Motor neuron (in vitro differentiated cells): Measurements from ENCODE around the gene CTNNA2. TPM values are rescaled to one million over a fixed set of nuclear protein-coding genes. Genes with fewer than 3 reads are reported as not detected.
A peak's percentile ranks its signal among the peaks of the same experiment; 100 is the strongest.

Experiments used
- ATAC-seq, 8 experiments: fragments of 200-7000 bp; cut with Tn5 transposase; replicated peaks in 6 of 8; 2 replicates each; pipeline ENCODE4 v1.8.0; 2021; ENCODE audit warnings: mild to moderate bottlenecking in 8 of 8, moderate library complexity in 8 of 8
- H3K27ac ChIP-seq, 2 donors: fragments of 250-450 bp; sonication (Bioruptor Pico); 2 replicates each; pipeline ENCODE4 v1.9.0; 2021; ENCODE audit warnings: antibody characterized with exemption in 2 of 2, mild to moderate bottlenecking in 2 of 2, moderate library complexity in 1 of 2
- H3K4me1 ChIP-seq, 2 donors: fragments of 250-450 bp; sonication (Bioruptor Pico); replicated peaks in 1 of 2; 2 replicates each; pipeline ENCODE4 v1.6.1; 2021; ENCODE audit warnings: antibody characterized with exemption in 2 of 2, mild to moderate bottlenecking in 2 of 2, moderate library complexity in 1 of 2
- H3K4me3 ChIP-seq, 5 donors: fragments of 250-450 bp; sonication (Bioruptor Pico); 2 replicates each; pipeline ENCODE4 v1.9.0; 2021; ENCODE audit warnings: antibody characterized with exemption in 5 of 5, mild to moderate bottlenecking in 5 of 5, moderate library complexity in 4 of 5
- WGBS, 10 experiments: fragments of 450-650 bp; shearing (Covaris generic); methylation state at CpG; one replicate each; pipeline ENCODE4 v1.0.0; 2022; 5-methylcytosine and 5-hydroxymethylcytosine counted together
- in situ Hi-C, 9 experiments: fragments of 400-800 bp; cut with MboI; loops; one replicate each; pipeline ENCODE4 v1.15.0; 2021; ENCODE audit warnings: low sequenced_read_pairs in 9 of 9, low pct_unique_long_range_greater_than_20kb in 2 of 9; ENCODE audit not compliant: unreplicated experiment in 9 of 9
- total RNA-seq, 8 experiments: library from RNA; unstranded; fragments of 300-600 nt; gene quantifications; 2 replicates each; pipeline versions ENCODE4 v1.2.3 to v1.2.4, GENCODE V29; 2022

CTNNA2 gene
- total RNA-seq, 8 experiments from 2014 or later: 0.81 to 127 (median 56.5) TPM

GRCh38 chr2:80151651-80152050 is 638.8 kb downstream of the CTNNA2 start:
- H3K27ac ChIP-seq: no peak overlapping the region
- ATAC-seq: no peak
- no peak overlapping the region for H3K4me3 ChIP-seq
- H3K4me1 ChIP-seq: no peaks in the 10 kb centered on the region
- WGBS, 10 experiments: 0 to 100% (median 84%) methylated on average over 1 to 3 of the region's 3 CpGs; no CpG with 5 or more reads in 1 of the 10 experiments
- in situ Hi-C loops: no loop called here

GRCh38 chr2:80153151-80153550 is 640.3 kb downstream of the CTNNA2 start:
- WGBS, 10 experiments: 0 to 100% (median 87%) methylated on average over 1 to 4 of the region's 4 CpGs; no CpG with 5 or more reads in 2 of the 10 experiments
- ATAC-seq: no peak

GRCh38 chr2:80153768-80154167 is 640.9 kb downstream of the CTNNA2 start:
- H3K4me3 ChIP-seq: no peak overlapping the region
- no peak overlapping the region for H3K27ac ChIP-seq
- in situ Hi-C loops: no loop called here
- H3K4me1 ChIP-seq: no peaks in the 10 kb centered on the region
- no peak for ATAC-seq

More at GRCh38 chr2:80153151-80153550, 640.3 kb downstream of the CTNNA2 start:
- Histone ChIP-seq H3K4me1 (no peaks in the 10 kb centered on the region), H3K27ac (no peak overlapping the region), H3K4me3 (no peak overlapping the region)
- in situ Hi-C loops: no loop called here

- in situ Hi-C loops: no loop called here
- no peak overlapping the region for H3K4me3 ChIP-seq
- ATAC-seq: no peak
- WGBS, 10 experiments: 37 to 100% (median 72%) methylated on average over 2 to 7 of the region's 7 CpGs; no CpG with 5 or more reads in 1 of the 10 experiments
- H3K4me1 ChIP-seq: no peaks in the 10 kb centered on the region
- H3K27ac ChIP-seq: no peak overlapping the region
Measured at GRCh38 chr2:80154231-80154915, 641.5 kb downstream of the CTNNA2 start.

GRCh38 chr2:80164375-80164774 is 651.5 kb downstream of the CTNNA2 start:
- in situ Hi-C loops: no loop called here
- Histone ChIP-seq H3K4me3 (no peak overlapping the region), H3K27ac (no peak overlapping the region), H3K4me1 (peaks cover 8 to 10% of the 10 kb centered on the region in 2 donors)
- ATAC-seq: no peak
- 0 to 59% (median 18%) methylated on average over 1 of the region's 1 CpG; no CpG with 5 or more reads in 4 of the 10 experiments for WGBS, 10 experiments

GRCh38 chr2:80166483-80167171 is 653.8 kb downstream of the CTNNA2 start:
- WGBS, 10 experiments: 0 to 70% (median 43%) methylated on average over 1 to 3 of the region's 3 CpGs; no CpG with 5 or more reads in 3 of the 10 experiments
- peaks cover 8 to 10% of the 10 kb centered on the region in 2 donors for H3K4me1 ChIP-seq
- peak in 4 of 8 experiments; percentile 45 to 97 (median 80) for ATAC-seq
- peak overlapping the region in 1 of 2 donors; percentile 40 for H3K27ac ChIP-seq
- in situ Hi-C loops: no loop called here
- H3K4me3 ChIP-seq: no peak overlapping the region

- 0 to 100% (median 71%) methylated on average over 1 of the region's 1 CpG; no CpG with 5 or more reads in 3 of the 10 experiments for WGBS, 10 experiments
- in situ Hi-C loops: no loop called here
- H3K27ac ChIP-seq: no peak overlapping the region
- ATAC-seq: no peak
- no peak overlapping the region for H3K4me3 ChIP-seq
- H3K4me1 ChIP-seq: peaks cover 8 to 10% of the 10 kb centered on the region in 2 donors
Measured at GRCh38 chr2:80167284-80167808, 654.5 kb downstream of the CTNNA2 start.

- WGBS, 10 experiments: 0 to 63% (median 14%) methylated on average over 1 to 2 of the region's 2 CpGs; no CpG with 5 or more reads in 2 of the 10 experiments
- ATAC-seq: no peak
- Histone ChIP-seq H3K4me3 (no peak overlapping the region), H3K27ac (no peak overlapping the region), H3K4me1 (peaks cover 8 to 10% of the 10 kb centered on the region in 2 donors)
- in situ Hi-C loops: no loop called here
Measured at GRCh38 chr2:80168037-80168436, 655.2 kb downstream of the CTNNA2 start.

- 31 to 97% (median 80%) methylated on average over 1 to 7 of the region's 7 CpGs; no CpG with 5 or more reads in 1 of the 10 experiments for WGBS, 10 experiments
Measured at GRCh38 chr2:80168801-80169200, 656.0 kb downstream of the CTNNA2 start.

GRCh38 chr2:80169811-80170594 is 657.2 kb downstream of the CTNNA2 start:
- WGBS, 10 experiments: 0 to 100% (median 80%) methylated on average over 1 to 3 of the region's 3 CpGs; no CpG with 5 or more reads in 1 of the 10 experiments
- no peak overlapping the region for H3K27ac ChIP-seq
- H3K4me1 ChIP-seq: peaks cover 8 to 10% of the 10 kb centered on the region in 2 donors
- ATAC-seq: peak in 1 of 8 experiments; percentile 12
- in situ Hi-C loops: no loop called here
- H3K4me3 ChIP-seq: no peak overlapping the region

More at GRCh38 chr2:80168801-80169200, 656.0 kb downstream of the CTNNA2 start:
- H3K4me3 ChIP-seq: no peak overlapping the region
- peaks cover 8 to 10% of the 10 kb centered on the region in 2 donors for H3K4me1 ChIP-seq
- ATAC-seq: no peak
- in situ Hi-C loops: no loop called here
- no peak overlapping the region for H3K27ac ChIP-seq

- no peak for ATAC-seq
- Histone ChIP-seq H3K4me3 (no peak overlapping the region), H3K4me1 (peaks cover 11 to 13% of the 10 kb centered on the region in 2 donors), H3K27ac (no peak overlapping the region)
- in situ Hi-C loops: no loop called here
- 0 to 100% (median 34%) methylated on average over 1 to 2 of the region's 2 CpGs; no CpG with 5 or more reads in 6 of the 10 experiments for WGBS, 10 experiments
Measured at GRCh38 chr2:80185091-80185490, 672.2 kb downstream of the CTNNA2 start.

GRCh38 chr2:80186262-80186661 is 673.4 kb downstream of the CTNNA2 start:
- in situ Hi-C loops: no loop called here
- WGBS, 10 experiments: 0 to 100% (median 67%) methylated on average over 1 to 2 of the region's 2 CpGs; no CpG with 5 or more reads in 1 of the 10 experiments
- H3K27ac ChIP-seq: no peak overlapping the region
- peaks cover 11 to 13% of the 10 kb centered on the region in 2 donors for H3K4me1 ChIP-seq
- no peak overlapping the region for H3K4me3 ChIP-seq
- ATAC-seq: peak in 3 of 8 experiments; percentile 38 to 54 (median 47)
